MM.1S (cell line): ENCODE data around the gene SLCO3A1.

Source experiments
- DNase-seq: peaks from one replicate; pipeline ENCODE4 v3.0.0-alpha.2; 2015
- H2AFZ ChIP-seq: fragments of 300-600 bp; sonication (generic); 2 replicates; pipeline ENCODE4 v1.6.0; 2016; ENCODE audit warnings: antibody characterized with exemption, low read length
- H3F3A ChIP-seq: fragments of 300-600 bp; sonication (generic); 2 replicates; pipeline ENCODE4 v1.6.1; 2016; ENCODE audit warnings: mild to moderate bottlenecking, antibody characterized with exemption, low read length, moderate library complexity, mixed read lengths; ENCODE audit not compliant: insufficient read depth
- H3K27ac ChIP-seq: fragments of 300-600 bp; sonication (generic); 2 replicates; pipeline ENCODE4 v1.5.1; 2016; ENCODE audit warnings: mild to moderate bottlenecking, low read length
- H3K27me3 ChIP-seq: fragments of 300-600 bp; sonication (generic); replicated peaks from 2 replicates; pipeline ENCODE4 v1.6.0; 2016; ENCODE audit warnings: low read length; ENCODE audit not compliant: insufficient read depth
- H3K36me3 ChIP-seq: fragments of 300-600 bp; sonication (generic); replicated peaks from 2 replicates; pipeline ENCODE4 v1.6.1; 2016; ENCODE audit warnings: mild to moderate bottlenecking, low read length, mixed read lengths; ENCODE audit not compliant: insufficient read depth
- H3K4me1 ChIP-seq: fragments of 300-600 bp; sonication (generic); 2 replicates; pipeline ENCODE4 v1.6.1; 2016; ENCODE audit warnings: low read length, mixed read lengths
- H3K4me2 ChIP-seq: fragments of 300-600 bp; sonication (generic); 2 replicates; pipeline ENCODE4 v1.6.0; 2016; ENCODE audit warnings: low read depth, low read length
- H3K4me3 ChIP-seq: fragments of 300-600 bp; sonication (generic); 2 replicates; pipeline ENCODE4 v1.5.1; 2016; ENCODE audit warnings: low read length, mixed read lengths
- H3K79me2 ChIP-seq: fragments of 300-600 bp; sonication (generic); 2 replicates; pipeline ENCODE4 v1.6.1; 2016; ENCODE audit warnings: mixed run types, low read length, mixed read lengths
- H3K9ac ChIP-seq: fragments of 300-600 bp; sonication (generic); 2 replicates; pipeline ENCODE4 v1.6.1; 2016; ENCODE audit warnings: low read length, mixed read lengths
- H3K9me2 ChIP-seq: fragments of 300-600 bp; sonication (generic); replicated peaks from 2 replicates; pipeline ENCODE4 v1.6.1; 2016; ENCODE audit warnings: mild to moderate bottlenecking, low read length, mixed read lengths; ENCODE audit not compliant: insufficient read depth
- H3K9me3 ChIP-seq: fragments of 300-600 bp; sonication (generic); replicated peaks from 2 replicates; pipeline ENCODE4 v1.6.1; 2016; ENCODE audit warnings: mild to moderate bottlenecking, low read length, mixed read lengths; ENCODE audit not compliant: insufficient read depth
- H4K20me1 ChIP-seq: fragments of 300-600 bp; sonication (generic); 2 replicates; pipeline ENCODE4 v1.6.1; 2016; ENCODE audit warnings: mild to moderate bottlenecking, low read length, moderate library complexity, mixed read lengths; ENCODE audit not compliant: insufficient read depth
- CTCF ChIP-seq: fragments of 300-600 bp; sonication (generic); IDR thresholded peaks from 2 replicates; pipeline ENCODE4 v1.5.1; 2016; ENCODE audit warnings: antibody characterized with exemption, low read length, mixed read lengths
- EZH2 ChIP-seq: fragments of 300-600 bp; sonication (generic); optimal IDR thresholded peaks from 2 replicates; pipeline ENCODE3; 2017; ENCODE audit warnings: low read depth, mild to moderate bottlenecking, antibody characterized with exemption, low read length, mixed read lengths
- EZH2phosphoT487 ChIP-seq: fragments of 300-600 bp; sonication (generic); IDR thresholded peaks from 2 replicates; pipeline ENCODE4 v1.6.1; 2018; ENCODE audit warnings: antibody characterized with exemption, low read length

SLCO3A1 gene

DNA sequence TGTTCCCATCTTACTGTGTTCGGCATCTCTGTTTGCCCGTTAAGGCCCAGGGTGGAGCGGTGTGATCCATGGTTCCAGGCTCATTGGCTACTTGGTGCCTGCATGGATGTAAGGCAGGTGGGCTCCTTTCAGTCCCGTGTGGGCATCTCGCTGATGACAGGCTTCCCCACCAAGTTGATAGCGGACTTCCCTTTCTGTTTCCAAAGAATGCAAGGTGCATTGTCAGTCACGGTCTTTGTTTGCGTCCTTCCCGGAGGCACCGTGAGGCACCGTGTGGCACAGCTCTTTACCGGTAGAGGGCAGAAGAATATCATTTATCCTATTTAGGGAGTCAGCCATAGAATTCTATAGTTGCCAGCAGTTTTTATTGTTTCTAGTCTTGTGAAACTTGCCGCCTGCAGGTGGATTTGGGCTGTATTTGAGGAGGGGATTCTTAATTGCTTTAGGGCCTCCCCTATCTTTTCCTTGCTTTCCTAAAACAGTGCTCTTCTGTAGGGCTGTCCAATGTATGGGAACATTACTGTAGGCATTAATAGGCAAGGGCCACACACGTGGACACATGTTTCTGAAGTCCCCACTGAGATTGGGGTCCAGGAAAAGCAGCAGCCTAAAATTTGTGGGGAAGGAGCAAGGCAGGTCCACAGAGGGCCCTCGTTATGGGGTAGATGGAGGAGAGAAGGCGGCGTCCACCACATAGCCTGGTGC is 244.1 kb downstream of the SLCO3A1 start:
- Histone ChIP-seq H3K4me3 (no peak overlapping the region), H2AFZ (no peak overlapping the region), H4K20me1 (no peaks in the 10 kb centered on the region), H3F3A (peaks cover 19% of the 10 kb centered on the region), H3K4me2 (no peak overlapping the region; the same call in 1 of the 2 replicates), H3K9me2 (no peaks in the 10 kb centered on the region), H3K27ac (no peak overlapping the region), H3K36me3 (no peaks in the 10 kb centered on the region), H3K4me1 (peaks cover 54% of the 10 kb centered on the region), H3K27me3 (no peaks in the 10 kb centered on the region), H3K9ac (no peak overlapping the region), H3K79me2 (no peaks in the 10 kb centered on the region), H3K9me3 (no peaks in the 10 kb centered on the region)
- peak; percentile 71 for DNase-seq
- TF ChIP-seq EZH2phosphoT487 (no peak), CTCF (peak; percentile 87)

GRCh38 chr15:92098869-92099268 is 245.4 kb downstream of the SLCO3A1 start:
- Histone ChIP-seq H3K9ac (no peak overlapping the region), H3K79me2 (no peaks in the 10 kb centered on the region), H4K20me1 (no peaks in the 10 kb centered on the region), H3K4me2 (no peak overlapping the region), H3K27me3 (no peaks in the 10 kb centered on the region), H3K36me3 (no peaks in the 10 kb centered on the region), H3K4me1 (peaks cover 57% of the 10 kb centered on the region), H3F3A (peaks cover 19% of the 10 kb centered on the region), H2AFZ (no peak overlapping the region), H3K4me3 (no peak overlapping the region), H3K27ac (no peak overlapping the region), H3K9me2 (no peaks in the 10 kb centered on the region), H3K9me3 (no peaks in the 10 kb centered on the region)
- DNase-seq, result no peak
- TF ChIP-seq EZH2phosphoT487 (no peak), CTCF (no peak), EZH2 (no peak)

DNA sequence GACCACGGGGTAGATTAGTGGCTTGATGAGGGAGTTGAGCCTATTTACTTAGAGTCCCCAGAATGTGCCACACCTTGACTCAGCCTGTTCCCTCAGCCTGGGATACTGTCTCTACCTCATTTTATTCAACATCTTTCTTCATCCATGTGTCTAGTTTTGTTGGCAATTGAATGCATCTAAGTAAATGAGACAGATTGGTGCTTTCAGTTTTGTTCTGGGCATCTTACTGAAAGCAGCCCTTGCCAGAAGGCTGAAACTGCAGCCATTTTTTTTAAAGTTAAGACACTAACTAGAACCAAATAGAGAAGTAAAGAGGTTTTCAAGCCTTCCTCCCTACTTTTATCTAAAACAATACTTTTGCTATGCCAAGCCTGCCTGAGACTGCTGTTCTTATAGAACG is 246.8 kb downstream of the SLCO3A1 start:
- Histone ChIP-seq H3K9ac (no peak overlapping the region), H4K20me1 (no peaks in the 10 kb centered on the region), H3K36me3 (no peaks in the 10 kb centered on the region), H3K9me3 (no peaks in the 10 kb centered on the region), H3K27ac (peak overlapping the region; percentile 89; the same call in 1 of the 2 replicates), H2AFZ (no peak overlapping the region), H3K4me2 (peak overlapping the region; percentile 14; the same call in 1 of the 2 replicates), H3K9me2 (no peaks in the 10 kb centered on the region), H3K4me3 (no peak overlapping the region), H3F3A (peaks cover 19% of the 10 kb centered on the region), H3K79me2 (no peaks in the 10 kb centered on the region), H3K4me1 (peaks cover 50% of the 10 kb centered on the region), H3K27me3 (no peaks in the 10 kb centered on the region)
- no peak for TF ChIP-seq EZH2
- TF ChIP-seq CTCF, result no peak
- no peak for TF ChIP-seq EZH2phosphoT487
- DNase-seq, result peak; percentile 42
